Measurements from ENCODE around the gene TIGD7.

DNA sequence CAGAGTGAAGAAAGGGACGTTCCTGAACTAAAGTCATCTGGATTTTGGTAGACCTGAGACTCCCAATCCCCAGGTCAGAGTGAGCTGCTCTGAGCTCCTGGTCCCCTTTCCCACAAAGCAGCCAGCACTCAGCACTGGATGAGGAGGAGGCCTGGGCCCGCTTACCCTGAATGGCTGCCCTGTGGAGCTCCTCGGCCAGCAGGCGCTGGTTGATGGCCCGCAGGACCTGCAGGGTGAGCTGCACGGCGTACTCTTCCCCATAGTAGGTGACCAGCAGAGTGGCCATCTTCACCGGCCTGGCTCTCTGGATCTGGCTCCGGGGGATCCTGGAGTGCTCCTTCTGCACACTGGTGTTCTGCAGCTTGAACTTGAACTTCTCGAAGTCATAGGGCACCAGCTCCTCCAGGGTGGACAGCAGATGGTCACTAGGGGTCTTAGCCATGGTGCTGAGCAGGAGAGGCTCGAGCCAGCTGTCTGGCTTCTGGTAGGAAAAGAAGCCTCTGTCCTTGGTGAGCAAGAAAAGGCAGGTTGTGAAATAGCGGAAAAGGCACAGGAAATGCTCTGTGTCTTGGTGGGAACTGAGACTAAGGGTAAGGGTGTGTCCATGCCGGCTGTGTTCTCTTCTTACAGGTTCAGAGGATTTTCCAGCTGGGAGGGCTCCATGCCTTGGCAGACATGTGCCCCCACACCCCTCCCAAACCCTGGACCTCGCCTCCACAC is 48.9 kb downstream of the TIGD7 start, which contains the start of gene MEFV:
- no peak for TF ChIP-seq POLR2AphosphoS5 (IDR thresholded peaks at IDR 0.05; ENCODE audit: low read depth)
- TF ChIP-seq, protein P1, sequence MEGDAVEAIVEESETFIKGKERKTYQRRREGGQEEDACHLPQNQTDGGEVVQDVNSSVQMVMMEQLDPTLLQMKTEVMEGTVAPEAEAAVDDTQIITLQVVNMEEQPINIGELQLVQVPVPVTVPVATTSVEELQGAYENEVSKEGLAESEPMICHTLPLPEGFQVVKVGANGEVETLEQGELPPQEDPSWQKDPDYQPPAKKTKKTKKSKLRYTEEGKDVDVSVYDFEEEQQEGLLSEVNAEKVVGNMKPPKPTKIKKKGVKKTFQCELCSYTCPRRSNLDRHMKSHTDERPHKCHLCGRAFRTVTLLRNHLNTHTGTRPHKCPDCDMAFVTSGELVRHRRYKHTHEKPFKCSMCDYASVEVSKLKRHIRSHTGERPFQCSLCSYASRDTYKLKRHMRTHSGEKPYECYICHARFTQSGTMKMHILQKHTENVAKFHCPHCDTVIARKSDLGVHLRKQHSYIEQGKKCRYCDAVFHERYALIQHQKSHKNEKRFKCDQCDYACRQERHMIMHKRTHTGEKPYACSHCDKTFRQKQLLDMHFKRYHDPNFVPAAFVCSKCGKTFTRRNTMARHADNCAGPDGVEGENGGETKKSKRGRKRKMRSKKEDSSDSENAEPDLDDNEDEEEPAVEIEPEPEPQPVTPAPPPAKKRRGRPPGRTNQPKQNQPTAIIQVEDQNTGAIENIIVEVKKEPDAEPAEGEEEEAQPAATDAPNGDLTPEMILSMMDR (IDR thresholded peaks at IDR 0.05; ENCODE audit: insufficient read depth, low read length) = no peak
- TF ChIP-seq, protein P2, sequence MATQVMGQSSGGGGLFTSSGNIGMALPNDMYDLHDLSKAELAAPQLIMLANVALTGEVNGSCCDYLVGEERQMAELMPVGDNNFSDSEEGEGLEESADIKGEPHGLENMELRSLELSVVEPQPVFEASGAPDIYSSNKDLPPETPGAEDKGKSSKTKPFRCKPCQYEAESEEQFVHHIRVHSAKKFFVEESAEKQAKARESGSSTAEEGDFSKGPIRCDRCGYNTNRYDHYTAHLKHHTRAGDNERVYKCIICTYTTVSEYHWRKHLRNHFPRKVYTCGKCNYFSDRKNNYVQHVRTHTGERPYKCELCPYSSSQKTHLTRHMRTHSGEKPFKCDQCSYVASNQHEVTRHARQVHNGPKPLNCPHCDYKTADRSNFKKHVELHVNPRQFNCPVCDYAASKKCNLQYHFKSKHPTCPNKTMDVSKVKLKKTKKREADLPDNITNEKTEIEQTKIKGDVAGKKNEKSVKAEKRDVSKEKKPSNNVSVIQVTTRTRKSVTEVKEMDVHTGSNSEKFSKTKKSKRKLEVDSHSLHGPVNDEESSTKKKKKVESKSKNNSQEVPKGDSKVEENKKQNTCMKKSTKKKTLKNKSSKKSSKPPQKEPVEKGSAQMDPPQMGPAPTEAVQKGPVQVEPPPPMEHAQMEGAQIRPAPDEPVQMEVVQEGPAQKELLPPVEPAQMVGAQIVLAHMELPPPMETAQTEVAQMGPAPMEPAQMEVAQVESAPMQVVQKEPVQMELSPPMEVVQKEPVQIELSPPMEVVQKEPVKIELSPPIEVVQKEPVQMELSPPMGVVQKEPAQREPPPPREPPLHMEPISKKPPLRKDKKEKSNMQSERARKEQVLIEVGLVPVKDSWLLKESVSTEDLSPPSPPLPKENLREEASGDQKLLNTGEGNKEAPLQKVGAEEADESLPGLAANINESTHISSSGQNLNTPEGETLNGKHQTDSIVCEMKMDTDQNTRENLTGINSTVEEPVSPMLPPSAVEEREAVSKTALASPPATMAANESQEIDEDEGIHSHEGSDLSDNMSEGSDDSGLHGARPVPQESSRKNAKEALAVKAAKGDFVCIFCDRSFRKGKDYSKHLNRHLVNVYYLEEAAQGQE (IDR thresholded peaks at IDR 0.05; ENCODE audit: insufficient replicate concordance, low read depth) = peak; percentile 77
- no peak for TF ChIP-seq SPI1 (IDR thresholded peaks at IDR 0.05; ENCODE audit: borderline replicate concordance, low read depth)
